Measurements from ENCODE around the gene COPS7A.

COPS7A gene

GRCh38 chr12:6723607-6724408 lies at the start of gene COPS7A:
COPS7A (plus strand) TSS chr12:6724046; CDS start chr12:6724657, 611 bp downstream.
- peak; percentile 90 for DNase-seq (ENCODE audit: low read depth, low spot score)

DNA sequence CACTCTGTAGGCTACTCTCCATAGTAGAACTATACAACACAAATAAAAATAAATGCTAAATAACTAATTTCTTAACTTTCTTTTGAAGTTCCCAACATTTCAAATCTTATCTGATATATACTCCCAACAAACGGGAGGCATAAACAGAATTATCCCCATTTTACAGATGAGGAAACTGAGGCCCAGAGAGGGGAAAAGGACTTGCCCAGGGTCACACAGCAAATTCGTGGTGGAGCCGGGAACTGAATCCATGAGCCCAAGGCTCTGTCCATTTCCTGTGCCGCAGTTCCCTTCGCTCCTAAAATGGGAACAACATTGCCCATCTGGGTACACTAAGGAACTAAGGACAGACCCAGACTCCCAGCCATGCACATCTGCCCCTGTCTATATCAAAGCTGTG lies 46.9 kb upstream of the COPS7A start:
- no peak for DNase-seq (ENCODE audit: low read depth, low spot score)

DNA sequence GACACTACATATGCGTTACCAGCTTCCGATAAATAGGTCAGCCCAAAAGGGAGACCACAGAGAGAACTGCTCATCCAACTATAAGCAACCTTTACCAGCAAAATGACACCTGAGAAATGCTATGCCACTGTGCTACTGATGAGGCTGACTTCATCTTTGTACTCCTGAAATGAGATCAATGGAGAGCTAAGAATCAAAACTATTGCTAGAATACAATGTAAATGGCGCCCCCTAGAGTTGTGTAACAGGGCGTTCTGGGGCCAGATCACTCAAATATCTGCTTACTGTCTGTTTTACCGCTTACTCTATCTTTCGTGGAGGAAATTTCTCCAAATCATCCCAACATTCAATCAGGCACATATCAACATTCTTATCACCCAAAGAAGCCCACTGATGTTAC lies 39.2 kb upstream of the COPS7A start:
- DNase-seq (ENCODE audit: low read depth, low spot score), result peak; percentile 16

- DNase-seq (ENCODE audit: low read depth, low spot score), result no peak
Measured at GRCh38 chr12:6685814-6686213, 38.0 kb upstream of the COPS7A start.

DNA sequence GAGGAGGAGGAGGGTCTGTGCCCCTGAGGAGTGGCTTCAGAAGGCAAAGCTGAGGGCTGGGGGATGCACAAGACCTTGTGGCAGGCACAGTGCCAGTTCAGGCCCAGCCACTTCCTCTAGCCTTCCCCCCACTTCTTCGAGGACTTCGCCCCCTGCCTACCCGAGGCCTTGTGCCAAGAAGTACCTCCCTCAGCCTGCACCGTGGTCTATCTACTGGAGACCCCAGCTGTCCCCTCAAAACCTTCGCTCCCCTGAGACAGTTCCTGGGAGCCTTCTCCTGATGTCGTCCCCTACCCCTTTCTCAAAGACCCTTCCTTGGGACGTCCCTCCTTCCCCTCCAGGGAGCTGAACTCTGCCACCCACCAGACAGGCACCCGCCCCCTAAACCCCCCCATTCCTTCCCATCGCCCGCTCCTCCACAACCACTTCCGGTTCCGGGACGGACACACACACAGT lies 35.3 kb upstream of the COPS7A start:
- peak; percentile 2 for DNase-seq (ENCODE audit: low read depth, low spot score)

GRCh38 chr12:6688999-6689882 lies 34.6 kb upstream of the COPS7A start, which contains the start of gene ZNF384:
ZNF384 (minus strand) TSS chr12:6689375; CDS start chr12:6679520, 9,855 bp downstream.
- DNase-seq (ENCODE audit: low read depth, low spot score), result peak; percentile 93

DNA sequence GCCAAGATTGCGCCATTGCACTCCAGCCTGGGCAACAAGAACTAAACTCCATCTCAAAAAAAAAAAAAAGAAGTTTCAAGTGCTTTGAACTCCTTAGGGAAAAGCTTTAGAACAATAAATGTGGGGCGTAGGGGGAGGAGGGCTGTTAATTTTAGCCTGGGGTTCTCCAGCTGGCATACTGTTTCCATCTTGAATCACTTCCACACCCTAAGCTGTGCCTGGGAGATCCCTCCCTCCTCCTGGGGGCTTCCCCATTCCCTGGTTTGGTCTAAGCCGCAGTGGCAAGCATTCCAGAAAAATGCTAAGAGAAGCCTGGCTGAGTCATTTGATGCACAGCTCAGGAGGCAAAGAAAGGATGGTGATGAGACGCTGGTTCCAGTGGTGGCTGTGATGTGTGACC lies 32.4 kb upstream of the COPS7A start:
- DNase-seq (ENCODE audit: low read depth, low spot score), result no peak

DNA sequence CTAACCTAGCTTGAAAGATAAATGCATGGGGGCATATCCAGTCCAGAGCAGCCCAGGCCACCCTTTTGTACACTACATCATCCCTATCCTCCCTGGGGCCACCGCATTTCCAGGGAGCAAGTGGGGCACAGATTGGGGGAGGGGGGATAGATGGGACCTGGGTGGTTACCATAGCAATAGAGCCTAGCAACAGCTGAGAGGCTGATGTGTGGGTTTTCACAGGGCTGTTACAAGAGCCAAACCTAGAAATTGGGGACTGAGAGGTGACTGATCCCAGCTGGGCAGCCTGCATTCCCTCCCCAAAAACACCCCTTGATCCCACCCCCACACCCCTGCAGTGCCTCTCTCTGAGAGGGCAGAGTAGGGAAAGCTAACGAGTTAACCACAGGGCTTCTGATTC lies 31.0 kb upstream of the COPS7A start:
- no peak for DNase-seq (ENCODE audit: low read depth, low spot score)

DNA sequence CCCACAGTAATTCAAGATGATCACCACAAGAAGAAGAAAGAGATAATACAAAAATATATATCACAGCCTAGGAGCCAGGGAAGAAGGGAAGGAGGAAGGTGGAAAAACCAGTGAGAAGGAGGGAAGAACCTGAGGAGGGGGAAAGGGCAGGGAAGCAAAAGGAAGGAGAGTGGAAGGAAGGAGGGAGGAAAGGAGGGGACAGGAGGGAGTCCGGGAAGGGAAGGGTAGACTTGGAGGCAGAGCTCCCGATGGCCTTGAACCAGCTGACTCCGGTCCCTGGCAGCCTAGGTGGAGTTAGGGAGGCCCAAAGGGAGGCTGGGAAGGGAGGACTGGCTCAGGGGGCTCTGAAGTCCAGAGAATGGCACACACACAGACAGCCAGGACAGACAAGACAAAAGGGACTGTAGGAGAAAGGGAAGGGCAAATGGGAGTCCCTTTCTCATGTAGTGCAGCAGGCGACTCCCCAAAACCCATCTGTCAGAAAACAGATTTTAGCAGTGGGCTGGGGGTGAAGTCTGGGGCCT lies 30.0 kb upstream of the COPS7A start:
- DNase-seq (ENCODE audit: low read depth, low spot score), result no peak

GRCh38 chr12:6694701-6695100 lies 29.1 kb upstream of the COPS7A start:
- no peak for DNase-seq (ENCODE audit: low read depth, low spot score)

DNA sequence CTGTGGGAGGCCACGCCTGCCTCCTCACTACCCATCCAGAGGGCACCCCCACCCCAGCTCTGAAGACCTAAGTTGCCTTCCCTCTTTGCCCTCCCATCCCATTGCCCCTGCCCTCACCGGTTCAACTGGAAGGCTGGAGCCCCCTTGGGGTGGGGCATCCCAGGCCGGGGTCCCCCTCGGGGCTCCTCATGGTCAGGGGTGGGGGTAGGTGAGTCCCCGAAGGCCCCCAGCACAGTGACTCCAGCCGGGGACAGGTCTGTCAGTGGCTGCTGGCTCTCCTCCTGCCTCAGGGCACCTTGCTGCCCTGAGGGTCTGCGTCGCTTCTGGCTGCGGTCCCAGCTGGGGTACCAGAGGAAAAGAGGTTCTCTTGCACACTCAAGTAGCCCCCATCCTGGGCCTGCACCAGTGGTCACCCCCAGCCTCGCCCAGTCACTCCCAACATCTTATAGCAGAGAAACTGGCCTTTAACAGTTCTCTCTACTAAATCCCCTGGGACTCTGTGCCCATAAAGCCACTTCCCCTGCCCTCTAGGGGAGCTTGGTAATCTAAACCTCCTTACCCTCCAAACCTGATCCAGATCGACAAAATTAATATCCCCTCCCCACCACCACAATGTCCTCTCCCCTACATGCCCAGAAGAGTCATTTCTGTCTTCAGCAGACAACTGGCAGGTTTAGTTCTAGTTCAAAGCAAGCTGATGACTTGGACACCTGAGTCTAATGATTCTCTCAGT lies 28.4 kb upstream of the COPS7A start:
- no peak for DNase-seq (ENCODE audit: low read depth, low spot score)

DNA sequence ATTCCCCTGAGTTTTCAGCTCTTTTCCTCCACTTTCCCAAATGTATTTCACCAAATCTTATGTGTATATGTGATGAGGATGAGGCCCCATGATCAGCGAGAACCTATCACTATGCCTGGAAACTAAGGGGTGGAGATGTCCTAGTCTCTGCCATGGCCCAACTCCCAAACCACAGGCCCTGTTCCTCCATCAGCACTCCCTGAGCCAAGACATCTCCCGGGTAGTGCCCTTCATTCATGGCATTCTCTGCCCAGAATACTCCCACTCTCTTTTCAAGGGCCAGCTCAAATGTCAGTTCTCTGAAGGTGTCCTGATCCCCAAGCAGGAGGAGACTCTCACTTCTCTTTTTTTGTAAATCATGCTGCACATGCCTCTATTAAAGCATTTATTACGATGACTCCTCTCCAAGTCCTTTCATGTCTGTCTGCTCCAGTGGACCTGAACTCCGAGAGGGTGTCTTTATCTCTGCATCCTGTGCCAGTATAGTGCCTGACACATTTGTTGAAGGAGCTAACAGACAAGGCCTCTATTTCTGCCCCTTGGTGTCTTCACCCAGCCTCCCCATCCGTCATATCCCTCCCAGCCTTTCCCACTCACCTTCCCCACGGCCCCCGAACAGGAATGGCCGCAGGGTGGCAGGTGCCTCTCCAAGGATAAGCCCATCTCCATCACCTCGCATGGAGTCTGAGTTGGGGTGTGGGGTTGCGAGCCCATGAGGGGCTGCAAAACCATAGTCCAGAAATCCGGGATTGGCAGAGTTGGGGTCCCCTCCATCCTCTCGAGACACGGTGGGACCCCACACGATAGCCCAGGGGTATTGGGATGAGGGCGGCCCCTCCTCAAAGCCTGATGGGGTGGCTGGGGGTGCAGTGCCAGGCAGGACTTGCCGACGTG lies 26.9 kb upstream of the COPS7A start:
- no peak for DNase-seq (ENCODE audit: low read depth, low spot score)

DNA sequence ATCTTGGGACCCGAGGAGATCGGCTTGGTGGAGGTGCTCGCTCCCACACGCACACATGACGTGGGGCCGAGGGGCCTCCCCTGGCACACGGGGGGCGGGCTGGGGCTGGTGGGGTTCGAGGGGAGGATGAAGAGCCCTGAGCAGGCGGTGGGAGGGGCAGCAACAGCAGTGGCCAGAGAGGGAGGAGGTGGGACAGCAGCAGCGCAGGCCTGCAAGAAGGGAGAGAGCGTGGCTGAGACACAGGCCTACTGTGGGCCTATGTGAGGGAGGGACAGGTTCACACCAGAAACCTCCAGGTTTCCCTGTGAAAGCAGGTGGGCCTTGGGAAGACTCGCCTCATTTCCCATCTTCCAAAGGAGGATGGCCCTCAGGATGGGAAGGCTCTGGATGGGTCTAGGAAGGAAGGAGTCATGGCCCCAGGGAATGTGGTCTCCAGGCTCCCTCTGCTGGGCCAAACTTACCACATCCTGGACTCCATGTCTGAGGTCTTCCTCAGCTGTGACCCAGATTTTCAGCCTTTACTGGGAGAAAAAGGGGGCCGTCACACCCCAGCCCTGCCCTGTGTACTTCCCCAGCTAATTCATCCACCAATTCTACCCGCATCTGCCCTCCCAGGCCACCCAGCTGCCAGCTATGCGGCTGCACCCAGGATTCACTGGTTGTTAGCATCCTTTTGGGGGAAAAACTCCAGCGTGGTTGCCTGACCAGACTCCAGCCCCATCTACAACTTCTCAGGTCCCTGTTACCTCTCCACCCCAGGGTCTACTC lies 26.1 kb upstream of the COPS7A start:
- no peak for DNase-seq (ENCODE audit: low read depth, low spot score)

DNA sequence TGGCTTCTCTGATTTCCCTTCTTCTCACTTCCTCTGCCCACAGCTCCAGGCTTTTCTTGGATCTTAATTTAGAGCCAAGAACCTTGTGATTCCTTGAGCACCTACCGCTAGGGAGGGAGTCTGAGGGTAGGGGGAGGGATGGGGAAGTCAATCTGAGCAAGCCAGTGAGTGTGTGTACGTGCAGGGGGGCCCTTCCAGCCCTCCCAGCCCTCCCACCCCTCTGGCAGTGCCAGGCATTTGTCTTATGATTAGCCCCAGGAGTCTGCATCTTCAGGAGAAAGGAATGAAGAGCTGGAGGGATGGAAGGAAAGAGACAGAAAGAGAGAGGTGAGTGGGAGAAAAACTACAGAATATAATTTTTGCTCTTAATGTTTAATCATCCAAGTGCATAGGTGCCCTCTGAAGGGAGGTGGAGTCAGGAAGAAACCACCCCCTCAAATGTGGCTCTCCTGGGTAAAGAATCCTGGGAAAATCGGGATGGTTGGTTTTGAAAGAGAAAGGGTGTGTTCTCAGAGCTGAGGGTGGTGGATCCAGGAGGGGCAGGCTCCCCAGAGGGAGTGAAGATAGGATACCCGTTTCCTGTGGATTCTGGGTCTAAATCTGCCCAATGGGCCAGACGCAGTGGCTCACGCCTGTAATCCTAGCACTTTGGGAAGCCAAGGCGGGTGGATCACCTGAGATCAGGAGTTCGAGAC lies 25.3 kb upstream of the COPS7A start:
- no peak for DNase-seq (ENCODE audit: low read depth, low spot score)

DNA sequence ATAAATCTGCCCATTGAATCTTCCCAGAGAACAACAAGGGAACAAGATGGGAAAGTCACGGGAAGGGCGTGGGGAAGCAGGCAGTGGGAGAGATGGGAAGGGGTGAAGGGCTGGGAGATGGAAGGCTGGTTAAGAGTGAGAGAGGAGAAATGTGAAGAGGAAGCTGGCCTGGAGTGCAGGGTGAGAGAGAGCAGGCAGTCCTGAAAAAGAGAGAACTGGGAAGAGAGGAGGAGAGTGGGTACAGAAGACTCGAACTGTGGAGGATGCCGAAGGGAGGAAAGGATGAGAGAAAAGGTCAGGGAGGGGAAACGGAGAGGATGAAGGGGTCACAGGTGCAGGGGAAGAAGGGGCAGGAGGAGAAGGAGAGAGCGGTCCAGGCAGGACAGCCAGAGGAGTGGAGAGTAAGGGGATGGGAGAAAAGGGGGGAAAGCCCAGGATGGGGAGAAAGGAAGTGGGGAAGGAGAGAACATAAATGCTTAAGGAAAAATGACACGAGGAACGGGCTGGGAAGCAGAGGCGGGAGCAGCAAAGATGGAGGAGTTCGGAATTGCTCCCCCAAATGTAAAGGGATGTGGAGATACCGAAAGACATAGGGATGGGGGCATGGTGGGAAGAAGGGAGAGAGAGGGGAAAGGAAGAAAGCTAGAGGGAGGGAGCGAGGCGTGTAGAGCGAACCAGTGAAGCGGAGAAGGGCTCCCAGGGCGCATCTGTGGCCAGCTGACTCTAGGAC lies 24.4 kb upstream of the COPS7A start:
- no peak for DNase-seq (ENCODE audit: low read depth, low spot score)

DNA sequence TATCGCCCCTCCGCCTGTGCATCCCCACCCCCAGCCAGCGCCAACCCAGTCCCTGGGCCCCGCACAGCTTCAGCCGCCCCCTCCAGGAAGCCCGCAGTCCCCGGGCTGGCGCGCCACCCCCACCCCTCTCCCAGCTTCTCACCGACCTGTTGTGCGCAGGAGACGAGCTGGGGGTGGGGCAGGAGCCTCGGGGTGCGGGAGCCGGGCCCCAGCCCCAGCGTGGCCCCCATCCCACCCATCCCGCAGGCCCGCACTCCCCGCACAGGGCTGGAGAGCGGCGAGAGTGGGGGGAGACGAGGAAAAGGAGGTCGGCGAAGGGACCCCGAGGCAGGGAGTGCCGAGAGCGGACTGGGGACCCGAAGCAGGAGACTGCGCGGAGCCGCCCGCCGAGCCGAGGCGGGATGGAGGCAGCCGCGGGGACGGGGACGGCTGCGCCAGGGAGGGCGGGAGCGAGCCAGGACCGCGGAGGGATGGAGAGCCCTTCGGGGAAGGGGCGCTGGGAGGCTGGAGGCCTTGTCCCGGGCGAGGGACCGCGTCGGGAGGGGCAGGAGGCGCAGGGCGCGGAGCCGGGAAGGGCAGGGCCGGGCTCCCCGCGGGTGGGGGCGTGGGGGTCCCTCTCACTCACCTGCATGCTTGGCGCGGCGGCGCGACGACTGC lies 23.7 kb upstream of the COPS7A start:
- DNase-seq (ENCODE audit: low read depth, low spot score), result no peak

DNA sequence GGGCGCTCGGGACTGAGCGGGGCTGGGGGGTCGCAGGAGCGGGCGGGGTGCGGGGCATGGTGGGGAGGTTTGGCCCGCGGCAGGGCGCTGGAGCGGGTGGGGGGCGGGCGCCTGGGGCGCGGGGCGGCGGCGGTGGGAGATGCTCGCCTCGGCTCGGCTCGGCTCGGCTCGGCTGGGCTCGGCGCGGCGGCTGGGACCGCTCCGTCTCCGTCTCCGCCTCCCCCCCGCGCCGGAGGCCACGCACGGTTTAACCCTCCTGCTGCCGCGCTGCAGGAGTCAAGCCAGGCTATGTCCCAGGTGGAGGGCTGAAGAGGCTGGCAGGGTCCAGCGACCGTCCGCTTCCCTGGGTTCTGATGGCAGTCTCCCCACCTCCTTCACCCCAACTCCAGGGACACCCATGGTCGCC lies 23.2 kb upstream of the COPS7A start, which contains the start of gene PIANP:
Gene PIANP, minus strand, starts transcription at position 170 of the 406 bp plus-strand sequence. CDS start 2,754 bp downstream, outside the sequence.
- DNase-seq (ENCODE audit: low read depth, low spot score), result no peak

Data from activated CD4-positive, CD25-positive, alpha-beta regulatory T cell treated with anti-CD3 and anti-CD28 coated beads, Interleukin-2, amount 50 U/mL, for 16 hours (primary cell).